ENCODE measurements around the gene PABPN1L. TPM values are rescaled to one million over a fixed set of nuclear protein-coding genes. Genes with fewer than 3 reads are reported as not detected.

Gene PABPN1L
- total and polyA plus RNA-seq, 12 donors: 0.21 TPM; not detected in 11

DNA sequence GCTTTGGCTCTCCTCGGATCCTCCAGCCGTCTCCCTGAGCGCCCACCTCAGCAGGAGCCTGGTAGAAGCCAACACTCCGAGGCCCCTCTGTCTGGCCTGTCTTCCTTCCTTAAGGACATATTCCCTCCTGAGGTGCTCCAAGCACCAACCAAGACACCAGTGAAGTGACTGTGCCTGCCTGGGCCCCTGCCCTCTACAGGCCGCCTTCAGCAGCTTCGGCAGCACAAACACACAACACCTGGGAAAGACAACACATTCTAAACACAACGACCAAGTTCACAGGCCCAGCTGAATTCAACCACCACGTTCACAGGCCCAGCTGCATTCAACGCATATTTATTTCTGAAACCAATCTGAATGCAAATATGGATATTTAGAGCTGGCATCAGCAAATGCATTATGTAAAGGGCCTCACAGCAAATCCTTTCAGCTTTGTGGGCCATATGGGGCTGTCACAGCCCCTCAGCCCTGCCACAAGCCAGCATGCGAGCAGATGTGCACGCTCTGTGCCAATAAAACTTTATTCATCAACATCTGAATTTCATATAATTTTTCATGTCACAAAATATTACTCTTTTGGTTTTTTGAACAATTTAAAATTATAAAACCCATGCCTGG, 21.9 kb downstream of the PABPN1L start:
- peaks cover 0 to 46% (median 6%) of the 10 kb centered on the region in 9 donors for H3K36me3 ChIP-seq
- H3K4me3 ChIP-seq: no peak overlapping the region
- intact Hi-C loops (cut with DNase I): no loop called here
- H3K27me3 ChIP-seq: no peaks in the 10 kb centered on the region
- DNase-seq: no peak
- H3K4me1 ChIP-seq: peaks cover 0 to 4% (median 0%) of the 10 kb centered on the region in 9 donors
- no peak overlapping the region for H3K27ac ChIP-seq
- ATAC-seq: no peak
- no peaks in the 10 kb centered on the region for H3K9me3 ChIP-seq
- TF ChIP-seq, protein P1, sequence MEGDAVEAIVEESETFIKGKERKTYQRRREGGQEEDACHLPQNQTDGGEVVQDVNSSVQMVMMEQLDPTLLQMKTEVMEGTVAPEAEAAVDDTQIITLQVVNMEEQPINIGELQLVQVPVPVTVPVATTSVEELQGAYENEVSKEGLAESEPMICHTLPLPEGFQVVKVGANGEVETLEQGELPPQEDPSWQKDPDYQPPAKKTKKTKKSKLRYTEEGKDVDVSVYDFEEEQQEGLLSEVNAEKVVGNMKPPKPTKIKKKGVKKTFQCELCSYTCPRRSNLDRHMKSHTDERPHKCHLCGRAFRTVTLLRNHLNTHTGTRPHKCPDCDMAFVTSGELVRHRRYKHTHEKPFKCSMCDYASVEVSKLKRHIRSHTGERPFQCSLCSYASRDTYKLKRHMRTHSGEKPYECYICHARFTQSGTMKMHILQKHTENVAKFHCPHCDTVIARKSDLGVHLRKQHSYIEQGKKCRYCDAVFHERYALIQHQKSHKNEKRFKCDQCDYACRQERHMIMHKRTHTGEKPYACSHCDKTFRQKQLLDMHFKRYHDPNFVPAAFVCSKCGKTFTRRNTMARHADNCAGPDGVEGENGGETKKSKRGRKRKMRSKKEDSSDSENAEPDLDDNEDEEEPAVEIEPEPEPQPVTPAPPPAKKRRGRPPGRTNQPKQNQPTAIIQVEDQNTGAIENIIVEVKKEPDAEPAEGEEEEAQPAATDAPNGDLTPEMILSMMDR (IDR thresholded peaks at IDR 0.05): no peak
- 76 to 85% methylated on average over 11 of the region's 11 CpGs for WGBS, 2 donors

DNA sequence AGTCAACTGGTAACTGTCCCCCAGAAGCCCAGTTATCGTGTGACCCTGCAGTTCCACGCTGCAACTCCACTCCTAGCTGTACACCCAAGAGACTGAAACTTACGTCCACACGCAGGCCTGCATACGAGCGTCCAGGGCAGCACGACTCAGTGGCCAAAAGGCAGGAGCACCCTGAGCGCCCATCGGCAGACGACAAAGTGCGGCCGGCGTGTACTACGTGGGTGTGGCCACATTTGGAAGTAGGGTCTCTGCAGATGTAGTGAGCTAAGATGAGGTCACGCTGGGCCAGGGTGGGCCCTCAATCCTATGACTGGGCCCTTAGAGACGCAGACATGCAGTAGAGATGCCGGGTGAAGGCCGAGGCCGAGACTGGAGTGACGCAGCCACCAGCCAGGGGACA, 23.2 kb downstream of the PABPN1L start:
- no peak overlapping the region for H3K4me3 ChIP-seq
- 90 to 95% methylated on average over 20 of the region's 20 CpGs for WGBS, 2 donors

DNA sequence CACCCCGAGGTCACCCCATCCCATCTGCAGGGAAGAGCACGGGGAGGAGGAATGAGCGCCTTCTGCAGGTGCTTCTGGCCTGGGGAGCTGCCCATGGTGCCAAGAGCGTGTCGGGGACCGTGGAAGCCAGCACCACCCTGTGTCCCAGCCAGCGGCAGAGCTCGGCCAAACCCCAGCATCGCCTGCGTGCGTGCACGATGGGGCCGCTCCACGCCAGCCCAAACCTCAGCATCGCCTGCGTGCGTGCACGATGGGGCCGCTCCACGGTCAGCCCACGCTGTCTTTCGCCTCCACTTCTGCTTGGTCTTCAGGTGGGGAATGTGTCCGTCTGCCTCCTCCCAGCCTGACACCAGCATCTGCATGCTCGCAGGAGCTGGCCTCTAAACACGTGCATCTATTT, 23.7 kb downstream of the PABPN1L start:
- ATAC-seq: no peak
- intact Hi-C loops (cut with DNase I): no loop called here
- WGBS, 2 donors: 92 to 96% methylated on average over 25 of the region's 25 CpGs
- Histone ChIP-seq H3K27ac (no peak overlapping the region), H3K27me3 (no peaks in the 10 kb centered on the region), H3K9me3 (no peaks in the 10 kb centered on the region), H3K36me3 (peaks cover 0 to 56% (median 9%) of the 10 kb centered on the region in 9 donors), H3K4me3 (no peak overlapping the region), H3K4me1 (peaks cover 0 to 4% (median 0%) of the 10 kb centered on the region in 9 donors)
- no peak for DNase-seq
- TF ChIP-seq, protein P1 (IDR thresholded peaks at IDR 0.05): no peak

More for the DNA sequence above, 23.2 kb downstream of the PABPN1L start:
- Histone ChIP-seq H3K9me3 (no peaks in the 10 kb centered on the region), H3K27me3 (no peaks in the 10 kb centered on the region), H3K27ac (no peak overlapping the region), H3K4me1 (peaks cover 0 to 4% (median 0%) of the 10 kb centered on the region in 9 donors), H3K36me3 (peaks cover 0 to 54% (median 9%) of the 10 kb centered on the region in 9 donors)
- DNase-seq (no peak), ATAC-seq (no peak)
- intact Hi-C loops (cut with DNase I): no loop called here
- TF ChIP-seq, protein P1 (IDR thresholded peaks at IDR 0.05): no peak

DNA sequence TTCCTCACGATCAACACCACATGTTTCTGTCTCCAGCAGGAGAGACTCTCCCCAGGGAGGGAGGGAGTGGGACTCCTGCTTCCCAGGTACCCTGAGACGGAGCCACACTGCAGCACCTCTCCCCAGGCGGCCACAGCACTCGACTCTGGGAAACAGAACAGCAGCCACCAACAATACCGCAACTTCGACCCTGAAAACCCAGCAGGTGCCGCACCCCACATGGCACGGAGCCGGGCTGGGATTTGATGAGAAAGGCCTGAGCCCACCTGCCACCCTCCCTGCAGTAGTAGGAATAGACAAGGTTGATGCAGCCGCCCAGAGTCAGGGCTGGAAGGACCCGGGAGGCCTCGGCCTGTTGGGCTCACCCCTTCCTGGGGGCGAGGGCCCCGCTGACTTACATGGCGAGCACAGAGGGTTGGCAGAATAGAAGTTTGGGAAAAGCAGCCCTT, 24.1 kb downstream of the PABPN1L start:
- 82 to 96% methylated on average over 15 of the region's 15 CpGs for WGBS, 2 donors
- ATAC-seq: no peak
- Histone ChIP-seq H3K9me3 (no peaks in the 10 kb centered on the region), H3K36me3 (peaks cover 0 to 55% (median 9%) of the 10 kb centered on the region in 9 donors), H3K27ac (no peak overlapping the region), H3K4me3 (no peak overlapping the region), H3K27me3 (no peaks in the 10 kb centered on the region), H3K4me1 (peaks cover 0 to 4% (median 0%) of the 10 kb centered on the region in 9 donors)
- DNase-seq: no peak
- intact Hi-C loops (cut with DNase I): no loop called here
- TF ChIP-seq, protein P1 (IDR thresholded peaks at IDR 0.05): no peak

Data from heart right ventricle (tissue), 16 donors.